ENCODE data around the gene EXOC6B.
"Not testable (repeated sequence)": the region's sequence is repeated elsewhere in the genome, so short reads cannot be mapped to it uniquely, and the experiment has no call there.

EXOC6B gene

DNA sequence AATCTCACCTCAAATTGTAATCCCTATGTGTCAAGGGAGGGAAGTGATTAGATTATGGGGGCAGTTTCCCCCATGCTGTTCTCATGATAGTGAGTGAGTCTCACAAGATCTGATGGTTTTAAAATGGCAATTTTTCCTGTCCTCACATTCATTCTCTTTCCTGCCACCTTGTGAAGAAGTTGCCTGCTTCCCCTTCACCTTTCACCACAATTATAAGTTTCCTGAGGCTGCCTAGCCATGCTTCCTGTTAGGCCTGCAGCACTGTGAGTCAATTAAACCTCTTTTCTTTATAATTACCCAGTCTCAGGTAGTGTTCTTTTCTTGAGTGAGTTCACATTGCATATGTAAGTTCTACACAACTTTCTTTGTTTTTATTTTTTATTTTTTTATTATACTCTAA is 271.5 kb downstream of the EXOC6B start:
- no peak for DNase-seq (ENCODE audit: low read depth, low spot score)

DNA sequence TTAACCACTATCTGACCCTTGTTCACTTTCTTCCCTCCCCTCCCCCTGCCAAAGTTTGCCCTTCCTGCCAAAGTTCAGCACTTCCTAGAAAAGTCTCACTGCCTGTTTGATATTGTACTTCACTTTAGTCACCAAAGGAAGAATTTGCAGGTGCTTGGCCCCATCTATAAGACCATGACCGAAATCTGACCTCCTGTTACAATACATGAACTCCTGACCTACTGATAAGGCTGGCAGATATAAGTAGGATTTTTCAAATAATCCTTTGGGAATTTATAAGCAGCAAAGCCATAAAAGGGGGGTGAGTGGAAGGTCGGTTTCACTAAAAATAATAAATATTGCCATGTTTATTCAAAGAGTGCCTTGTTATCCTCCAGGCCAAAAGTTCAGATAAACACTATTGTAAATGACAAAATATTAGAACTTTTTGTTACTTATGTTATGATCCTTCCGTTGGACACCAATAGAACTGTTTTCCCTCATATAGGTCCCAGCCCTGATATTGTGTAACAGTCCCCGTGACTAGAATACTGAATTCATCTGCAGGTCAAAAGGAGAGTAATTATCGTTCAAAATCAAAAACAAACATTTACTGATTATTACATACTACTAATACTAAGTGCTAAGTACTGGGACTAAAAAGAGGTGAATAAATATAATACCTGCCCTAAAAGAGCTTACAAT is 277.6 kb downstream of the EXOC6B start:
- DNase-seq (ENCODE audit: low read depth, low spot score): no peak

- no peak for DNase-seq (ENCODE audit: low read depth, low spot score)
Measured at GRCh38 chr2:72545790-72546189, 280.0 kb downstream of the EXOC6B start.

- DNase-seq (ENCODE audit: low read depth, low spot score): no peak
Measured at GRCh38 chr2:72544554-72544953, 281.3 kb downstream of the EXOC6B start.

- DNase-seq (ENCODE audit: low read depth, low spot score): no peak
Measured at GRCh38 chr2:72543497-72544216, 282.2 kb downstream of the EXOC6B start.

GRCh38 chr2:72539071-72539552 is 286.7 kb downstream of the EXOC6B start:
- DNase-seq (ENCODE audit: low read depth, low spot score): peak; percentile 93

DNA sequence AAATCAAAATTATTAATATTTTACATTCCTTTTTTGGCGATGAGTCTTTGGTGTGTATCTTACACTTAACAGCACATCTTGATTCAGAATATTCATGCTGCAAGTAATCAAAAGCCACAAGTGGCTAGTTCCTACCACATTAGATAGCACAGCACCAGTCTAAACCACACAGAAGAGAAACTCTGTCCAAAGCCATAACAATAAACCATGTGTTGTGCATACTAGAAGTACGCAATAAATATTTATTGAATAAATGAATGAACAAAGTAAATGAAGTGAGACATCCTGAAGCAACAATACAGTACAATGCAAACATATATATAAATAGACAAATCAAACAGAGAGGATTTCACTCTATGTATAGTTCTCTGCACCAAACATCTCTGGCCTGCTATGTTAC is 287.3 kb downstream of the EXOC6B start:
- DNase-seq (ENCODE audit: low read depth, low spot score): no peak

DNA sequence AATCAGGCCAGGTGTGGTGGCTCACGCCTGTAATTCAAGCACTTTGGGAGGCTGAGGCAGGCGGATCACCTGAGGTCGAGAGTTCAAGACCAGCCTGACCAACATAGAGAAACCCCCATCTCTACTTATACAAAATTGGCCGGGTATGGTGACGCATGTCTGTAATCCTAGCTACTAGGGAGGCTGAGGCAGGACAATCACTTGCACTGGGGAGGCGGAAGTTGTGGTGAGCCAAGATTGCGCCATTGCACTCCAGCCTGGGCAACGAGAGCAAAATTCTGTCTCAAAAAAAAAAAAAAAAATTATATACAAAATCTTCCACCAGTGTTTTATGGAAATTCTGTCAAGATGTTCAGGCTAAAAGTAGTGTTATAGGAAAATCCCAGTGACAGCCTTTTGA is 290.2 kb downstream of the EXOC6B start:
- DNase-seq (ENCODE audit: low read depth, low spot score): not testable (repeated sequence)

DNA sequence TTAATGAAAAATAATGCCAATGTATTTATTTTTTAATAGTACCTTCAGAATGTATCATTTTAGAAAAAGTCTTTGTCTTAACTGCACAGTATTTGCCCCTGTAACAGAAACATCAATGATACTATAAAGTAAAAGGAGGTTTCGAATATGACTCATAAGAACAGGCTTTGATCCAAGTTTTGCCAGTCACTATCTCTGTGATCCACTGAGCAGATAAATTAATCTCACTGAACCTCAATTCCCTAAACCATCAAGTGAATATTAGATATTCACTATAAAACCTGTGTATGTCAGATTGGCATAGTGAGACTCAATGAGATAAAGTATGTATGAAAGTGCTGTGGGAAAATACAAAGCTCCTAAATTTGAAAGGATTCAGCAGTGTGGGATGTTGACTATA is 292.1 kb downstream of the EXOC6B start:
- no peak for DNase-seq (ENCODE audit: low read depth, low spot score)

GRCh38 chr2:72527424-72527823 is 298.4 kb downstream of the EXOC6B start:
- DNase-seq (ENCODE audit: low read depth, low spot score): no peak

DNA sequence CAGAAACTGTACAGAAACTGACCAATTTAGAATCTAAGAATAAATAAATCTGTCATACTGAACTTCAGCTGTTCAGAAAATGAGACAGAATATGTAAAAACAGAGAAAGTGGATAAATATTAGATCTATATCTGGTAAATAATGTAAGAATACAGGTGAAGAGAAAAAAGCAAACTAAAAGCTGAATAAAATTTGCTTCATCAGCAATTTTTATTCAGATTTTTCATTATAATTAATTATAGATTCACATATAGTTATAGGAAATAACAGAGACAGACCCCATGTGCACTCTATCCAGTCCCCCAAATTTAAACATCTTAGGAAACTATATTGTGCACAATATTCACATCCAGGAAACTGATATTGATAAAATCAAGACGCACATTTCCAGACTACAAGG is 299.2 kb downstream of the EXOC6B start:
- DNase-seq (ENCODE audit: low read depth, low spot score): no peak

DNA sequence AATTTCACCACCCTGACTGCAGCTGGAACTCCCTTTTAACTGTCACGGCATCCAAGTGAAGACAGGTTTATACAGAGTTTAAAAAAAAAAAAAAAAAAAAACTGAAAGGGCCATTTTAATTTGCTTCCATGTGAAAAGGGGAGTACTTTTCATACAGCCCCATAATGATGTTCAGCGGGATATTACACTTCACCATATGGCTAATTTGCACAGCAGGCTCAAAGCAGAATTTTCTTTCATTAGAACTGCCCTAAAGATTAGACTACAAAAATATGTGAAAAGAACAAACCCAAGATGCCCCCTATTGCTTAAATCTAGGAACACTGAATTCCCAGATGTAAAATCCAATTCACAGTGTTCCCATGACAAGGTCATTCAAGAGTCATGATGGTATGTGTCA is 301.8 kb downstream of the EXOC6B start:
- DNase-seq (ENCODE audit: low read depth, low spot score): no peak

DNA sequence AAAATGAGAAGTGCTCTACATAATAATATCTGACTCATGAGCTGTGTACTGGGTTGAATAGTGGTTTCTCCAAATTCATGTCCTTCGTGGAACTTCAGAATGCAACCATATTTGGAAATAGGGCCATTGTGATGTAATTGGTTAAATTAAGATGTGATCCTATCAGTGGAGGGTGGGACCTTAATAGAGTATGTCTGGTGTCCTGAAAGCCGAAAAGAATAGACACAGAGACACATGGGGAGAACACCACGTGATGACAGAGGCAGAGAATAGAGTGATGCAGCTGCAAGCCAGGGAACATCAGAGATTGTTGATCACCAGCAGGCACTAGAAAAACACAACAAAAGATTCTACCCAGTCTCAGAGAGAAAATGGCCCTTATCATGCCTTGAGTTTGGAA is 310.1 kb downstream of the EXOC6B start:
- no peak for DNase-seq (ENCODE audit: low read depth, low spot score)

DNA sequence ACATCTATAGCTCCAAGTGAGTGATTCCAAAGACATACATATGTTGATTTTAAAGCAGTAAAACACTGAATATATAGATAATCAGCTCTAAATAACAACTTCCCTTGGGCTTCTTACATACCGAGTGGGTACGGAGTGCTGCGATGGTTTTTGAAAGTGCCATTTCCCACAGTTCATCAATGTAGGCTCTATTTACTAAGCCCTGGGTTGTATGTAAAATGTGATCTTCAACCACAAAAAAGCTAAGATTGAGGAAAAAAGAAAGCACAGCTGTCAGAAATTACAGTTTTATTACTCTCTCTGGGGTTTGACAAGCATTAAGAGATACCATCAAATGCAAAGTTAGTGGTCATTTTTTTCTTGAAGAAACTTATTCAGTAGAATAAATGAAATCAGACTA is 312.8 kb downstream of the EXOC6B start:
- DNase-seq (ENCODE audit: low read depth, low spot score): no peak

GRCh38 chr2:72512376-72512775 is 313.5 kb downstream of the EXOC6B start:
- DNase-seq (ENCODE audit: low read depth, low spot score): no peak

- DNase-seq (ENCODE audit: low read depth, low spot score): no peak
Measured at GRCh38 chr2:72511906-72512305, 313.9 kb downstream of the EXOC6B start.

DNA sequence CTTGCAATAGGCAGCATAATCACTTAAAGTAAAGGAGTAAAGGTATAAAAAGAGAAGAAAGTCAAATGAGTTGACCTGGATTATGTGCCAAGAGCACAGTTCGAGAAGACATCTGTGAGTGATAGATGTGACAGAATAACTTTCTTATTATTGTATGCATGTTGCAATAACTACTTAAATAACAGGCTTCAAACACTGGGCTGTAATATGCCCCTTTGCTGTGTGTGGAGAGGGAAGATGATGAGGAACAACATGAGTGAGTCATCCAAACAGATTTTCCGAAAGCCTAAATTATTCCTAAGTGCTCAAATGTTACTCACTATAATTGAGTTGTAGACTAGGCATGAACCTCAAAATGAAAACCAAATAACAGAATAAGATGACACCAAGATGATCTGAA is 328.1 kb downstream of the EXOC6B start:
- no peak for DNase-seq (ENCODE audit: low read depth, low spot score)

DNA sequence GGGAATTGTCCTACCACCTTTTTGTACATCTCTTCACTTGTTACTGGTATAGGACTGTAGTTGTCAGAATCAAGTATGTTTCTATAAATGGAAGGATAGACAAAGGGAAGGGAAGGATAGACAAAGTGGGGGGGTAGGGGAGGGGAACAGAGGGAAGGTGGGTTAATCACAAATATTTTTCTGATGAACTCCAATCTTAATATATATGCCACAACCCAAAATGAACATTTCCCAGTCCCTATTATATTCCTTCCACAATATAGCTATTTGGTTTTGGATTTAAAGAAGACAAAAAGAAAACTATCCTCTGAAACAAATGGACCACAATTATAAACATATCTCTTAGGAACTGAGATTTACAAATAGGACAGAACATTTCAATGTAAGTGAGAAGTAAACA is 329.4 kb downstream of the EXOC6B start:
- DNase-seq (ENCODE audit: low read depth, low spot score): no peak

DNA sequence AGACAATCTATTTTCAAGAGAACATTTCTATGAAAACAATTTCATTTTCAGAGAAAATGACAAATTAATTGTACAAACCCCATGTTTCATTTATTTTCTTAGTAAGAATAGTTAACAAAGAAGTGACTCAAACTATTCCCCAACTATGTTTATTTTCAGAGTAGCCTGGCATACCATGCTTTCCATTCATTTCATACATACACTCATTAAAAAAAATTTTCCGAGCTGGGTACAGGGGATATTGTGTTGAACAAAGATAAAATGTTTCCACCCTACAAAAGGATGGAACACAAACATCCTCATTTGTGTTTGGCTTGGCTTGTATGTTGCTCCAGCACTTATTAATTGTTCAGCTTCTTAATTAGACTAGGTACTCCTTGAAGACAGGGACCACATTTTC is 331.4 kb downstream of the EXOC6B start:
- DNase-seq (ENCODE audit: low read depth, low spot score): no peak

GRCh38 chr2:72484622-72485021 is 341.2 kb downstream of the EXOC6B start:
- not testable (repeated sequence) for DNase-seq (ENCODE audit: low read depth, low spot score)

DNA sequence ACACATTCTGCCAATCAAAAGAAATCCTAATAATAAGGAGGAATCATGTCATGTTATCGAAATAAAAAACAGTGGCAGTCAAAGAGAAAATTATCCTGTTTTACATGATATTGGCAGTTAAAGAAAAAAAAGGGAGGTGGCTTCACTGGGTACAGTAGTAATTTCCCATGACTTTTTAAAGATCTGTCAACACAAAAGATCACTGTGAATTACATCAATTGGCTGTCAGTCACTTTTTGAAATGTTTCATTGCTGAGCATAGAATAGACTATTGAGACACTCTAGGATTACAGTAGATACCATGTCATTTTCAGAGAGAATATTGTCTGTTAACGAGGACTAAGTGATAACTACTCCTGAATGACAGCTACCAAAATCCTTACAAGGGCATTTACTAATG is 342.5 kb downstream of the EXOC6B start:
- DNase-seq (ENCODE audit: low read depth, low spot score): no peak

DNA sequence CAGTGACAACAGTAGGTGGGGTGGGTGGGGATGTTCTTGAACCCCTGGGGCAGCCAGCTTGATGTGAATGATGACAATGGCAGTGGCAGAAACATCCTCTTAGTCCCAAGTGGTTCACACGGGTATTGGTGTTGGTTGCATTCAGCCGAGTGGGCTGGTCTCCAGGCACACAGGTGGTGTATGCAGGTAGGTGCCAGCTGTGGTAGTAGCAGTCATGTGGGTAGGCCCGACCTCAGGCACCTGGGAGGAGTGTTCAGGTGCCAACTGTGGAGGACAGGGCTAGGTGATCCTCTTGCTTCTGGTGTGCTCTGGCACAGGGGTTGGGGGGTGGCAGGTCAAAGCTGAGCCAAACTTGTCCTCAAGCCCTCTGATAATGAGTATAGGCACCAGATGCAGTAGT is 350.6 kb downstream of the EXOC6B start:
- DNase-seq (ENCODE audit: low read depth, low spot score): no peak

GRCh38 chr2:72457801-72458516 is 367.9 kb downstream of the EXOC6B start:
- DNase-seq (ENCODE audit: low read depth, low spot score): no peak
